ENCODE data around the gene CRX.

DNA sequence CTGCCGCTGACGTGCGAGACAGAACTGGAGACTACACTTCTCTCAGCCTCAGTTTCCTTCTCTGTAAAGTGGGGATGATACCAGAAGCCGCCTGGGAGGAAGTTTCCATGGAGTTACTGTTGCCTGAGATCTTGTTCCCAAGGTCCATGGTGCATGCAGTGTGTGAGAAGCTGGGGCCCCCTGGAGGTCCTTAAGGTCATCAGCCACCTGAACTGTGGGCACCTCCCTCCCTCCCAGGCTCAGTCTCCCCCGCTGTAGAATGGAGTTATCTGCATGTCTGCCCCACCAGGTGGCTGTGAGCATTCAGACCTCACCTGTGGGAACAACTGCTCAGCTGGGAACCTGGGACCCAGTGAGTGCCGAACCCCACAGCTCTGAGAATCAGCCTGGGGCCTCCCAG is 2.7 kb downstream of the CRX start:
- no peak for TF ChIP-seq CTCF (IDR thresholded peaks at IDR 0.05)
- TF ChIP-seq EP300 (IDR thresholded peaks at IDR 0.05), result no peak
- TF ChIP-seq POLR2AphosphoS5 (IDR thresholded peaks at IDR 0.05), result no peak
- TF ChIP-seq POLR2A (IDR thresholded peaks at IDR 0.05), result no peak
